Measurements from ENCODE around the gene TECPR2. TPM values are rescaled to one million over a fixed set of nuclear protein-coding genes. Genes with fewer than 3 reads are reported as not detected.

The TECPR2 gene
- total and polyA plus RNA-seq, 2 of the 13 experiments (the other 11 are each of a cell fraction or from before 2014, with no cell fraction given), result 3.5 to 5.7 TPM

DNA sequence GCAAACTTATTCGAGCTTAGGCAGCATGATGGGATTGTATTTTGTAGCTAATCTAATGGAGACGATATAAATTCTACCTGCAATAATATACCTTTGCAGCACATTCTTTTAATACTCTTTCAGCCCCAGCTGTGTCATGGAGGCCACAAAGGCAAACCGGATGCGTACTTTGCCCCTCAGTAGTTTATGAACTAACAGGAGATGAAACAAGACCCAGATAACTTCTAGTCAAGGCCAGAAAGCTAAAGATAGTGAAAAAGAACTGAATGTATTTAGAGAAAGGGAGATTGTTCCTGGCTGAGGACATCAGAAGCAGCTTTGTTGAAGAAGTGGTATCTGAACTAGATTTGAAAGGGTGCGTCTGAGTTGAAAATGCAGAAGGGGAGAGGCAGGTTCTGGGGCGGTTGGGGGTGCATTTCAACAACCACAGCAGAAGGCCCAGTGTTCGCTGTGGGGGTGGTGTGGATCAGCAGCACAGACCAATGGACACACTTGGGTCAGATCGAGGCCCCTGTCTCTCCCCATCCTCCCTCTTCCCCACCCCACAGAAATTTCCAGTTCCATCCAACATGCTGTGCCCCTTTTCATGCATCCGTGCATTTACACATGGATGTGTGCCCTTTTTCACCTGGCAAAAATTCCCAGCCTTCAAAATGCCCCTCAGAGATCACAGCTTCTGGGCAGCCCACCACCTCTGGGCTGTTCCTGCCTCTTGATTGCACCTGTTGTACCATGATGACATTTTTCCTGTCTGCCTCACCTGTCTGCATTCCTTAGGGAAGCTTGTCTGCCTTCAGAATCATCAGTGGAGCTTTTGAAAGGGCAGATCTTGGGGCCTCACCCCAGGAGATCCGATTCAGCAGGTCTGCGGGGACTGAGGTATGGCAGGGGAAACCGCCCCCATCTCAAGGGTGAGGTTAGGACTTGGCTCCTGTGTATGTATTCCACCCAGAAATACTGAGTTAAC, 41.0 kb upstream of the TECPR2 start (continued):
- TF ChIP-seq ATF6 (CRISPR knock-in tag; conservative IDR thresholded peaks at IDR 0.05) (no peak), SMAD3 (CRISPR knock-in tag; IDR thresholded peaks at IDR 0.05) (0 out of 2 replicates have a peak, but pooled peaks have one; percentile 13), ZNF589 (CRISPR knock-in tag; conservative IDR thresholded peaks at IDR 0.05) (no peak), ZNF607 (CRISPR knock-in tag; IDR thresholded peaks at IDR 0.05; ENCODE audit: borderline replicate concordance) (no peak), MATR3 (CRISPR knock-in tag; IDR thresholded peaks at IDR 0.05) (no peak), ZNF614 (CRISPR knock-in tag; IDR thresholded peaks at IDR 0.05; ENCODE audit: borderline replicate concordance) (0 out of 2 replicates have a peak, but pooled peaks have one; percentile 53), ZNF160 (CRISPR knock-in tag; IDR thresholded peaks at IDR 0.05) (no peak), ONECUT2 (CRISPR knock-in tag; IDR thresholded peaks at IDR 0.05) (no peak), FOXO1 (CRISPR knock-in tag; IDR thresholded peaks at IDR 0.05) (peak; percentile 37), DNMT3B (CRISPR knock-in tag; conservative IDR thresholded peaks at IDR 0.05) (no peak), KLF15 (CRISPR knock-in tag; IDR thresholded peaks at IDR 0.05; ENCODE audit: borderline replicate concordance) (no peak), ZFYVE20 (CRISPR knock-in tag; IDR thresholded peaks at IDR 0.05; ENCODE audit: borderline replicate concordance, low read depth) (no peak), ZNF549 (CRISPR knock-in tag; IDR thresholded peaks at IDR 0.05) (no peak), HNF4G (IDR thresholded peaks at IDR 0.05; ENCODE audit: borderline replicate concordance, low read depth, low read length) (peak; percentile 87), HNF4G (CRISPR knock-in tag; IDR thresholded peaks at IDR 0.05; ENCODE audit: borderline replicate concordance, low read depth) (no peak; the same call in 1 of the 2 replicates), BORCS8-MEF2B (CRISPR knock-in tag; IDR thresholded peaks at IDR 0.05) (no peak), SOX5 (CRISPR knock-in tag; IDR thresholded peaks at IDR 0.05; ENCODE audit: borderline replicate concordance) (peak; percentile 53; the same call in 1 of the 2 replicates), HOXA3 (CRISPR knock-in tag; IDR thresholded peaks at IDR 0.05) (peak; percentile 28), ZNF629 (CRISPR knock-in tag; conservative IDR thresholded peaks at IDR 0.05) (no peak)
- TF ChIP-seq, protein P1, sequence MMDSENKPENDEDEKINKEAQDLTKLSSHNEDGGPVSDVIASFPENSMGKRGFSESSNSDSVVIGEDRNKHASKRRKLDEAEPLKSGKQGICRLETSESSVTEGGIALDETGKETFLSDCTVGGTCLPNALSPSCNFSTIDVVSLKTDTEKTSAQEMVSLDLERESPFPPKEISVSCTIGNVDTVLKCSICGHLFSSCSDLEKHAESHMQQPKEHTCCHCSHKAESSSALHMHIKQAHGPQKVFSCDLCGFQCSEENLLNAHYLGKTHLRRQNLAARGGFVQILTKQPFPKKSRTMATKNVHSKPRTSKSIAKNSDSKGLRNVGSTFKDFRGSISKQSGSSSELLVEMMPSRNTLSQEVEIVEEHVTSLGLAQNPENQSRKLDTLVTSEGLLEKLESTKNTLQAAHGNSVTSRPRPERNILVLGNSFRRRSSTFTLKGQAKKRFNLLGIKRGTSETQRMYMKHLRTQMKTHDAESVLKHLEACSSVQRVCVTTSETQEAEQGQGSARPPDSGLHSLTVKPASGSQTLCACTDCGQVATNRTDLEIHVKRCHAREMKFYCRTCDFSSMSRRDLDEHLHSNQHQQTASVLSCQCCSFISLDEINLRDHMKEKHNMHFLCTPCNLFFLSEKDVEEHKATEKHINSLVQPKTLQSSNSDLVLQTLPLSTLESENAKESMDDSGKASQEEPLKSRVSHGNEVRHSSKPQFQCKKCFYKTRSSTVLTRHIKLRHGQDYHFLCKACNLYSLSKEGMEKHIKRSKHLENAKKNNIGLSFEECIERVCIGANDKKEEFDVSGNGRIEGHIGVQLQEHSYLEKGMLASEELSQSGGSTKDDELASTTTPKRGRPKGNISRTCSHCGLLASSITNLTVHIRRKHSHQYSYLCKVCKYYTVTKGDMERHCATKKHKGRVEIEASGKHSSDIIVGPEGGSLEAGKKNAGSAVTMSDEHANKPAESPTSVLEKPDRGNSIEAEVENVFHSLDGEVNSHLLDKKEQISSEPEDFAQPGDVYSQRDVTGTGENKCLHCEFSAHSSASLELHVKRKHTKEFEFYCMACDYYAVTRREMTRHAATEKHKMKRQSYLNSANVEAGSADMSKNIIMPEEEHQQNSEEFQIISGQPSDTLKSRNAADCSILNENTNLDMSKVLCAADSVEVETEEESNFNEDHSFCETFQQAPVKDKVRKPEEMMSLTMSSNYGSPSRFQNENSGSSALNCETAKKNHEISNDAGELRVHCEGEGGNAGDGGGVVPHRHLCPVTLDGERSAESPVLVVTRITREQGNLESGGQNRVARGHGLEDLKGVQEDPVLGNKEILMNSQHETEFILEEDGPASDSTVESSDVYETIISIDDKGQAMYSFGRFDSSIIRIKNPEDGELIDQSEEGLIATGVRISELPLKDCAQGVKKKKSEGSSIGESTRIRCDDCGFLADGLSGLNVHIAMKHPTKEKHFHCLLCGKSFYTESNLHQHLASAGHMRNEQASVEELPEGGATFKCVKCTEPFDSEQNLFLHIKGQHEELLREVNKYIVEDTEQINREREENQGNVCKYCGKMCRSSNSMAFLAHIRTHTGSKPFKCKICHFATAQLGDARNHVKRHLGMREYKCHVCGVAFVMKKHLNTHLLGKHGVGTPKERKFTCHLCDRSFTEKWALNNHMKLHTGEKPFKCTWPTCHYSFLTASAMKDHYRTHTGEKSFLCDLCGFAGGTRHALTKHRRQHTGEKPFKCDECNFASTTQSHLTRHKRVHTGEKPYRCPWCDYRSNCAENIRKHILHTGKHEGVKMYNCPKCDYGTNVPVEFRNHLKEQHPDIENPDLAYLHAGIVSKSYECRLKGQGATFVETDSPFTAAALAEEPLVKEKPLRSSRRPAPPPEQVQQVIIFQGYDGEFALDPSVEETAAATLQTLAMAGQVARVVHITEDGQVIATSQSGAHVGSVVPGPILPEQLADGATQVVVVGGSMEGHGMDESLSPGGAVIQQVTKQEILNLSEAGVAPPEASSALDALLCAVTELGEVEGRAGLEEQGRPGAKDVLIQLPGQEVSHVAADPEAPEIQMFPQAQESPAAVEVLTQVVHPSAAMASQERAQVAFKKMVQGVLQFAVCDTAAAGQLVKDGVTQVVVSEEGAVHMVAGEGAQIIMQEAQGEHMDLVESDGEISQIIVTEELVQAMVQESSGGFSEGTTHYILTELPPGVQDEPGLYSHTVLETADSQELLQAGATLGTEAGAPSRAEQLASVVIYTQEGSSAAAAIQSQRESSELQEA (CRISPR knock-in tag; IDR thresholded peaks at IDR 0.05; ENCODE audit: not compliant biosample characterization), result no peak
